Activated naive CD8-positive, alpha-beta T cell treated with anti-CD3 and anti-CD28 coated beads, Interleukin-2, amount 10 ng/mL, durations not matched to agents 7 days and 5 days (primary cell): ENCODE measurements around the gene BLM. TPM values are rescaled to one million over a fixed set of nuclear protein-coding genes. Genes with fewer than 3 reads are reported as not detected.

Source experiments
- ATAC-seq: fragments of 150-1000 bp; cut with Tn5 transposase; one replicate; pipeline ENCODE4 v1.10.0; 2021; ENCODE audit warnings: low read depth, moderate library complexity
- POLR2A ChIA-PET: fragments of 350-600 bp; sonication (Branson Sonifier 250); formaldehyde crosslinking; loops from one replicate; lab custom pipeline; 2021; ENCODE audit warnings: antibody characterized with exemption; lab: Charles Lee
- DNase-seq: peaks from one replicate; pipeline ENCODE4 v3.0.0; 2021
- H3K27ac Mint-ChIP-seq: one replicate; pipeline ENCODE4 v1.8.0; 2022; ENCODE audit warnings: mild to moderate bottlenecking, mixed read lengths
- H3K27me3 Mint-ChIP-seq: one replicate; pipeline ENCODE4 v1.8.0; 2022; ENCODE audit warnings: mild to moderate bottlenecking, moderate library complexity, mixed read lengths
- H3K36me3 Mint-ChIP-seq: one replicate; pipeline ENCODE4 v1.8.0; 2021; ENCODE audit warnings: mild to moderate bottlenecking, mixed read lengths
- H3K4me1 Mint-ChIP-seq: one replicate; pipeline ENCODE4 v1.8.0; 2021; ENCODE audit warnings: mixed read lengths
- H3K4me3 Mint-ChIP-seq: one replicate; pipeline ENCODE4 v1.8.0; 2022; ENCODE audit warnings: mild to moderate bottlenecking, moderate library complexity, mixed read lengths
- H3K9me3 Mint-ChIP-seq: one replicate; pipeline ENCODE4 v1.8.0; 2021; ENCODE audit warnings: mixed read lengths
- total RNA-seq, 2 experiments: library from RNA; stranded (reverse); gene quantifications; one replicate each; pipeline ENCODE4 v1.2.3, GENCODE V29; 2021

The BLM gene
- total RNA-seq, 2 experiments from 2014 or later: 36.6 to 41.0 TPM

GRCh38 chr15:90812958-90813265 lies 95.8 kb downstream of the BLM start:
- Mint-ChIP-seq H3K4me3 (no peak overlapping the region), H3K27me3 (no peaks in the 10 kb centered on the region), H3K4me1 (peaks cover 70% of the 10 kb centered on the region), H3K27ac (no peak overlapping the region), H3K36me3 (peaks cover 43% of the 10 kb centered on the region), H3K9me3 (no peaks in the 10 kb centered on the region)
- DNase-seq (no peak), ATAC-seq (no peak)
- POLR2A ChIA-PET: interaction anchor here (0.6 to 1.3 kb wide), 2 partner anchors 31 to 40 kb away, joined by 3 to 8 read pairs; no protein-coding TSS in a partner anchor

GRCh38 chr15:90813796-90814190 lies 96.6 kb downstream of the BLM start:
- Mint-ChIP-seq H3K36me3 (peaks cover 37% of the 10 kb centered on the region), H3K4me1 (peaks cover 68% of the 10 kb centered on the region), H3K27ac (peak overlapping the region; percentile 91), H3K9me3 (no peaks in the 10 kb centered on the region), H3K4me3 (peak overlapping the region; percentile 37), H3K27me3 (no peaks in the 10 kb centered on the region)
- ATAC-seq: peak; percentile 23
- no peak for DNase-seq
- POLR2A ChIA-PET: interaction anchor here (1.0 to 5.1 kb wide), 4 partner anchors 16 to 89 kb away, joined by 3 to 22 read pairs (median 4); partner anchors contain the start of gene MAN2A2

DNA sequence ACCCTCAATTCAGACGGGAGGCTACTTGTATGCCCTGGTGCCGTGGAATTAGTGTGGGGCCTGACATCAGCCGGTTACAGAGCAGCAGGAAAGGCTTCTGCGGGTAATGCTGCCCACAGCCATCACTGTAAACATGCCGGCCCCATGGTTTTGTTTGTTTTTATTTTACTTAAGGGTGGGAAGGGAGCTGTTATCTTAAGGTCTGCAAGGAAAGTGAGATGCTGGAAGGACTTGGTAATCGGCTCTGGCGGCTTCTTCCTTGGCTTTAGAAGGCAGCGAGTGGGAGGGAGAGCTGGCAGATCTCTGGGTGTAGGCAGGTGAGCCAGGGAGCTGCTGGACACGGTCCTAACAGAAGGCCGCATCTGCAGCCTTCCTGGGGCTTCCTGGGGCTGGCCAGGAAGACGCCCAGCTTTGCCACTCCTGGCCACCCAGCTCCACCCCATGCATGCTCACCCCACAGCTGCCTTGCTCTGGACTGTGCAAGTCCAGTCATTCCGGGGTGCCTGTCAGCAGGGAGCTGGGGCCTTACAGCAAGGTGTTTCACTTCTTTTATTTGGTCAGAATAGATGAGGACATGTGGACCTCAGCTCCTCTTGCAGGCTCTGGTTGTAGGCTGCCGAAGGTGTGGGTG lies 97.2 kb downstream of the BLM start:
- H3K9me3 Mint-ChIP-seq: no peaks in the 10 kb centered on the region
- peaks cover 36% of the 10 kb centered on the region for H3K36me3 Mint-ChIP-seq
- H3K27ac Mint-ChIP-seq: peak overlapping the region; percentile 91
- no peak for DNase-seq
- ATAC-seq: no peak
- H3K4me3 Mint-ChIP-seq: peak overlapping the region; percentile 37
- POLR2A ChIA-PET: interaction anchor here (1.0 to 5.1 kb wide), 6 partner anchors 15 to 89 kb away, joined by 4 to 22 read pairs (median 5); partner anchors contain the start of gene MAN2A2
- H3K4me1 Mint-ChIP-seq: peaks cover 68% of the 10 kb centered on the region
- no peaks in the 10 kb centered on the region for H3K27me3 Mint-ChIP-seq

DNA sequence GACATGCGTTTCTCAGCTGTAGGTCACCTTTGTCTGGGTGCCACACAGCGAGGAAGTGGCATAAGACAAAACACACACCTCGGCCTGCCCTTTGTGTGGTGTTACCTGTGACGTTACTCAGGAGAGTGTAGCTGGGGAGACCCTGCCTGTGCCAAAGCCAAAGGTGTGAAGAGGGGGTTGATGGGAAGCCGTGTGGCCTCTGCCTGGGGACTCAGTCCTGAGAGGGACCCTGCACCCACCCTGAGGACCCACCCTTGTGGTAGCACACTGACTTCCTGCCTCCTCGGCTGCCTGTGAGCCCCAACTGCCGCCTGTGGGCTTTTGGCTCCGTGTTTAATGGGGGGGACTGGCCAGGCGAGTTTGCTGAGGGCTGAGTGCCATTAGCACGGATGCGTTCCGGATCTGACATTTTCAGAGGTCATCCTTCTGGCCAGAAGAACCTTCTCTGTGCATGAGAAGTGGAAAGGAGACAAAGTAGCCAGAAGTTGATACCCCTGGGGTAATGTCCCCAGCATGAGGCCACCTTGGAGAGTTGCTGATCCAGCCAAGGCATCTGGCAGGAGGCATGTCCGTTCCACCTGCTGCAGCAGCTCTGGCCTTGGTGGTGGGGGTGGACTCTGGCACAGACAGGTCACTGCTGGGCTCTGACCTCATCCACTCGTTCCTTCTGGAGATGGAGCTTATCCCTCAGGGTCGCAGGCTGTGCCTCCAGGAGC lies 99.4 kb downstream of the BLM start:
- H3K4me1 Mint-ChIP-seq: peaks cover 70% of the 10 kb centered on the region
- H3K9me3 Mint-ChIP-seq: no peaks in the 10 kb centered on the region
- peak overlapping the region; percentile 91 for H3K27ac Mint-ChIP-seq
- peaks cover 25% of the 10 kb centered on the region for H3K36me3 Mint-ChIP-seq
- POLR2A ChIA-PET: interaction anchor here (0.7 to 5.1 kb wide), 5 partner anchors 9 to 100 kb away, joined by 3 to 22 read pairs (median 10); partner anchors contain the start of gene BLM
- H3K4me3 Mint-ChIP-seq: peak overlapping the region; percentile 30
- no peak for ATAC-seq
- H3K27me3 Mint-ChIP-seq: no peaks in the 10 kb centered on the region
- DNase-seq: peak; percentile 50

DNA sequence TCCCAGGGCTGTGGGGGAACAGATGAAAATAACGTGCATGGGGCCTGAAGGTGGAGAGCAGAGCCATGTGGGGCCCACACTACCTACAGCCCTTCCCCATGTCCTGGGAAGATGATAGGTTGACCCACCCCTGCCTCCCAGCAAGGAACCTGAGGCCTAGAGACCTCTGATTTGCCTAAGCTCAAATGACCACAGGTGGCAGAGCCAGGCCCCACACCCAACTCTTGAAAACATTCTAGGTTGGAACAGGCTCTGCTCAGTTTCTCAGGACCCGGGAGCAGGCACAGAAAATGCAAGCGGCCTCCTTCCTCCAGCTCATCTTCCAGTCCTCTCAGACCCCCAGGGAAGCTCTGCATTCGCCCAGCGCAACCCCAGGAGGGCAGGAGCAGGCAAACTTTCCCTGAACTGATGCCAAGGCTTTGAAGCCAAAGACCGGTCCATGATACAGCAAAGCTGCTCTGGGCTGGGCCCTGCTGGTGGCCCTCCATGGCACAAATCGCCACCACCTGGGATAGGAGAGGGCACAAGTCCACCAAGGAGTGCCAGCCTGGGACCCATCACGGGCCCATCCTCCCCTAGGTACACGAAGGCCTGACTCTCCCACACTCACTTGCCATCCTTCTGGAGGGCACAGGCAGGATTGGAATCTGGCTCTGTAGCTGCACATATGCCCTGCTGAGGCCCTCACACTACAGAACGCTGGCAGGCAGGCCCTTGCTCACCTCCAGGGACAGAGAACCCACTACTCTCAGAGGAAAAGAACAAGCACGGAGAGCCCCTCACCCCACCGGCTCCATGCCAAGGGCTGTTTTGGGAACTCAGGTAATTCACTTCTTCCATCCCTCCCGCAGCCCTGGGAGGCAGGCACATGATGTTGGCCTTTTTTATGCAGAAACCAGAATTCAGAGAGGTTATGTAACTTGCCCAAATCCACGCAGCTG lies 100.2 kb downstream of the BLM start:
- POLR2A ChIA-PET: interaction anchor here (0.6 to 5.1 kb wide), 10 partner anchors 9 to 100 kb away, joined by 3 to 22 read pairs (median 6); partner anchors contain the start of gene BLM
- Mint-ChIP-seq H3K27ac (peak overlapping the region; percentile 91), H3K27me3 (no peaks in the 10 kb centered on the region)

DNA sequence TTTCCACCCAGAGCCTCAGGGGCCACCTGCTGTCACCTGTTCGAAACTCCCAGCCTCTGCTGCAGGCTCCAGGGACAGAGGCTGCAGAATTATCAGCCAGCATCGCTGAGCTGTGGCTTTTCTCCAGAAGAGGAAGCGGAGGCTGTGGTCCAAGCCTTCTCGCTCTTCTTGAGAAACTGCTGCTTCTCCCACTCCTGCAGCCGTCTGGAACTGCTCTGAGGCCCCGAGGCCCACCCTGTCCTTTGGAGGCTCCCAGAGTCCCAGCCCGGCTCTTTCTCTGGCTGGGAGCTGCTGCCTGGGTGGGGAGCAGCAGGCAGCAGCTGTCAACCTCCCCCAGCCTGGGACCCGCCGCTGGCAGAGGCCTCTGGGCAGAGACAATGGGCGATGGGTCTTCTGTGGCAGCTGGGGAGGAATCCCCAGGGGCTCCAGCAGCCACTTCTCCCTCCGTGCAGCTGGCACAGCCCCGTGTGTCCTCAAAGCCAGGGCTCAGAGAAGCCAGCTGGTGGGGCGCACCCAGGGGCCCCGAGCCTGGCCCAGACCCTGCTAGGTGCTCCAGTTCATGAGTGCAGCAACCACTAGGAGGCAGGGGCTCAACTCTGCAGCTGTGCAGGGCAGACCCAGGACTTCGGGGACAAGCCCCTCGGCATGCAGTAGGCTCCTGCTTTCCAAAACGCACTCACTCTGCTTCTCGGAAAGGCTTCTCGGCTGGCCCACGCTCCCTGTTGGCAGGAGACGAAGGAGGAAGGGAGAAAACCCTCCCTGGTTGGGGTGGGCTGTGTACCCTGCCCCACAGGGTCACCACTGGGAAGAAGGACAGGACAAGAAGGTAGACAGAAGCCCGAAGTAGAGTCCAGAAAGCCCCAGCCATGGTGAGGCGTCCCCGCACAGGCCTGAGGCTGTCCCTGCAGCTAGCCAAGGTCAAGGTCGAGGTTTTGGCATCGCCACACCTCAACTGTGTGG lies 101.4 kb downstream of the BLM start:
- peak; percentile 35 for ATAC-seq
- H3K36me3 Mint-ChIP-seq: peaks cover 9% of the 10 kb centered on the region
- no peaks in the 10 kb centered on the region for H3K27me3 Mint-ChIP-seq
- peak overlapping the region; percentile 83 for H3K27ac Mint-ChIP-seq
- H3K4me1 Mint-ChIP-seq: peaks cover 53% of the 10 kb centered on the region
- peak; percentile 53 for DNase-seq
- POLR2A ChIA-PET: interaction anchor here (0.6 to 5.1 kb wide), 9 partner anchors 8 to 102 kb away, joined by 3 to 22 read pairs (median 7); partner anchors contain the start of gene BLM
- peak overlapping the region; percentile 52 for H3K4me3 Mint-ChIP-seq
- H3K9me3 Mint-ChIP-seq: no peaks in the 10 kb centered on the region

More for the DNA sequence above, 100.2 kb downstream of the BLM start:
- Mint-ChIP-seq H3K4me1 (peaks cover 62% of the 10 kb centered on the region), H3K36me3 (peaks cover 17% of the 10 kb centered on the region), H3K4me3 (peak overlapping the region; percentile 28), H3K9me3 (no peaks in the 10 kb centered on the region)
- no peak for ATAC-seq
- no peak for DNase-seq

DNA sequence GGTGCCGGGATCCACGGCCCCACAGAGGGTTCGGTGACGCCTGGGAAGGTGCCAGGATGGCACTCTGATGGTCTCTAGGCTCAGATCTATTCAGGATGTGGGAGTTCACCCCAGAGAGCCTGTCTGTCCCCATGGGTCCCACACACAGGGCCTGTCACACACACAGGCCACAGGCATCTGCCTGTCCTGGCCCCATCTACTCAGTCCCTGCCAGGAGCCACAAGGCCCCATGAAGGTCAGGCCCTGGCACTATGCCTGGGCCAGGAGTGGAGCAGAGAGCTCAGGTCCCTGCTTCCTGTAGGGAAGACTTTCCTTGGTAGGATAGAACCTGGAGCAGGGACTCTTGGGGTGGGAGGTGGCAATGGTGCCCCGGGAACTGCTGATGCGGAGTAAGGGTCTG lies 102.2 kb downstream of the BLM start:
- POLR2A ChIA-PET: interaction anchor here (3.4 kb wide), 1 partner anchor 33 kb away, joined by 14 read pairs; no protein-coding TSS in a partner anchor
- ATAC-seq: no peak
- H3K27ac Mint-ChIP-seq: peak overlapping the region; percentile 54
- peaks cover 3% of the 10 kb centered on the region for H3K36me3 Mint-ChIP-seq
- no peaks in the 10 kb centered on the region for H3K9me3 Mint-ChIP-seq
- H3K4me1 Mint-ChIP-seq: peaks cover 48% of the 10 kb centered on the region
- DNase-seq: no peak
- H3K4me3 Mint-ChIP-seq: no peak overlapping the region
- H3K27me3 Mint-ChIP-seq: no peaks in the 10 kb centered on the region

- POLR2A ChIA-PET: interaction anchor here (3.4 kb wide), 1 partner anchor 32 kb away, joined by 14 read pairs; no protein-coding TSS in a partner anchor
- no peak for ATAC-seq
- H3K36me3 Mint-ChIP-seq: peaks cover 3% of the 10 kb centered on the region
- no peak overlapping the region for H3K4me3 Mint-ChIP-seq
- no peak for DNase-seq
- H3K27ac Mint-ChIP-seq: peak overlapping the region; percentile 54
- H3K27me3 Mint-ChIP-seq: no peaks in the 10 kb centered on the region
- H3K4me1 Mint-ChIP-seq: peaks cover 44% of the 10 kb centered on the region
- H3K9me3 Mint-ChIP-seq: no peaks in the 10 kb centered on the region
Observed at GRCh38 chr15:90819850-90820249, 102.7 kb downstream of the BLM start.

DNA sequence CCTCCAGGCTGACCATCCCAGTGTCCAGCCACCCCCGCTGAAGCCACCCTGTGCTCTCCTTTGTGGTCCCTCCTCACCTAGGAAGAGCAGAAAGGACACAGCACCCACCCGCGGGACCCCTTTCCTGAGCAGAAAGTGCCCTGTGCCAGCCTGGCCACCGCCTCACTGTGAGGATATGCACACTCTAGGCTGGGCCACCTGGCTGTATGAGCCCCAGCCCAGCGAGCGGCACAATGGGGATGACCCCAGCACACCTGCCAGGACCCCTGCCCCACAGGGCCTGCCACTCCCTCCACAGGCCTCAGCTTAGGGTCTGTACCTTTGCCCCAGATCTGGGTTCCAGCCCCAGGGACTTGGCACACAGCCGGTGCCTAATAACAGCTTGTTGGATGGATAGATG lies 103.3 kb downstream of the BLM start:
- DNase-seq (no peak), ATAC-seq (no peak)
- Mint-ChIP-seq H3K4me3 (no peak overlapping the region), H3K27me3 (no peaks in the 10 kb centered on the region), H3K27ac (no peak overlapping the region), H3K4me1 (peaks cover 37% of the 10 kb centered on the region), H3K36me3 (peaks cover under 1% of the 10 kb centered on the region), H3K9me3 (no peaks in the 10 kb centered on the region)
- POLR2A ChIA-PET: no interaction called here

GRCh38 chr15:90822204-90822955 lies 105.2 kb downstream of the BLM start:
- POLR2A ChIA-PET: interaction anchor here (1.0 kb wide), 1 partner anchor 8 kb away, joined by 3 read pairs; no protein-coding TSS in a partner anchor

GRCh38 chr15:90823455-90823974 lies 106.4 kb downstream of the BLM start:
- Mint-ChIP-seq H3K27ac (no peak overlapping the region), H3K4me3 (no peak overlapping the region), H3K27me3 (no peaks in the 10 kb centered on the region), H3K4me1 (peaks cover 21% of the 10 kb centered on the region), H3K36me3 (no peaks in the 10 kb centered on the region), H3K9me3 (no peaks in the 10 kb centered on the region)
- no peak for DNase-seq
- POLR2A ChIA-PET: no interaction called here
- no peak for ATAC-seq

More at GRCh38 chr15:90822204-90822955, 105.2 kb downstream of the BLM start:
- no peaks in the 10 kb centered on the region for H3K27me3 Mint-ChIP-seq
- no peaks in the 10 kb centered on the region for H3K36me3 Mint-ChIP-seq
- no peaks in the 10 kb centered on the region for H3K9me3 Mint-ChIP-seq
- H3K27ac Mint-ChIP-seq: peak overlapping the region; percentile 68
- H3K4me1 Mint-ChIP-seq: peaks cover 26% of the 10 kb centered on the region
- no peak overlapping the region for H3K4me3 Mint-ChIP-seq
- DNase-seq (no peak), ATAC-seq (no peak)
